Activated T-helper 1 cell treated with anti-CD3 and anti-CD28 coated beads, Interleukin-12 subunit alpha, Interleukin-12 subunit beta, Interleukin-2, Interleukin-4 antibody, amounts not matched to agents 30 ng/mL and 10 ng/mL and 1 ng/mL, durations not matched to agents 14 hours and 24 hours and 36 hours (primary cell): ENCODE measurements around the gene TBCD. TPM values are rescaled to one million over a fixed set of nuclear protein-coding genes. Genes with fewer than 3 reads are reported as not detected.

Experiments
- DNase-seq: peaks from one replicate; pipeline ENCODE4 v3.0.0; 2021; ENCODE audit warnings: low spot score
- H3K27ac Mint-ChIP-seq: one replicate; pipeline ENCODE4 v1.8.0; 2021; ENCODE audit warnings: mild to moderate bottlenecking, mixed read lengths
- H3K27me3 Mint-ChIP-seq: one replicate; pipeline ENCODE4 v1.8.0; 2022; ENCODE audit warnings: mild to moderate bottlenecking, moderate library complexity, mixed read lengths; ENCODE audit not compliant: insufficient read depth
- H3K36me3 Mint-ChIP-seq: one replicate; pipeline ENCODE4 v1.8.0; 2021; ENCODE audit warnings: low read depth, mixed read lengths
- H3K4me1 Mint-ChIP-seq: one replicate; pipeline ENCODE4 v1.8.0; 2021; ENCODE audit warnings: low read depth, mixed read lengths
- H3K4me3 Mint-ChIP-seq: one replicate; pipeline ENCODE4 v1.8.0; 2021; ENCODE audit warnings: mild to moderate bottlenecking, moderate library complexity, mixed read lengths
- H3K9me3 Mint-ChIP-seq: one replicate; pipeline ENCODE4 v1.8.0; 2021; ENCODE audit warnings: mixed read lengths
- intact Hi-C: fragments of 100-400 bp; cut with micrococcal nuclease; formaldehyde crosslinking; loops from one replicate; pipeline ENCODE4 v1.15.1; 2024
- total RNA-seq: library from RNA; stranded (reverse); gene quantifications from 2 replicates; pipeline ENCODE4 v1.2.3, GENCODE V29; 2022

TBCD gene
- total RNA-seq, 1 donor from 2014 or later: 111 TPM

DNA sequence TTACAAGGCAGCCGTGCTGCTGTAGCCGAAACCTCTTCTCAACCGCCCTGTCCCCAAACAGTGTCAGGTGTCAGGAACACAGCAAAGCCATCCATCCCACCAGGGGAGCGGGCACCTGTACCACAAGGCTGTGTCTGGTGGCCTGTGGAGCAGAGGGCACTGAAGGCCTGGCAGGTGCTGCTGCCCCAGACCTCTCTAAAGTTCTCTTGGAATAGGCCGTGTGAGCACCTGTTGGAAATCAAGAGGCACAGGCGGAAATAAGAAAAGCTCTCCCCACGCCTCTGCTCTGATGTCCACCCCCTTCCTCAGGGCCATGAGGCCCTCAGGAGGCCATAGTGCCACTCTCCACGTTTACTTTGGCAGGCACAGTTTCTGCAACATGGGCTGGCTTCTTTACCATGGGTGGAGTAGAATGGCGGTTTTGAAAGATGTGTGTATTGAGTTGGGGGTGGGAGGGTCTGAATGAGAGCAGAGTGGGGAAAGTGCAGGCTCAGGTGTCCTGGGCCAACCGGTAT is 187.8 kb downstream of the TBCD start:
- intact Hi-C loops: no loop called here
- Mint-ChIP-seq H3K4me1 (no peaks in the 10 kb centered on the region), H3K36me3 (peaks cover 47% of the 10 kb centered on the region), H3K4me3 (no peak overlapping the region), H3K27me3 (no peaks in the 10 kb centered on the region), H3K27ac (no peak overlapping the region), H3K9me3 (peaks cover 14% of the 10 kb centered on the region)
- DNase-seq: no peak

- Mint-ChIP-seq H3K27ac (no peak overlapping the region), H3K27me3 (no peaks in the 10 kb centered on the region), H3K9me3 (peaks cover 21% of the 10 kb centered on the region), H3K4me1 (no peaks in the 10 kb centered on the region), H3K36me3 (peaks cover 54% of the 10 kb centered on the region), H3K4me3 (no peak overlapping the region)
- intact Hi-C loops: no loop called here
- no peak for DNase-seq
Measured at GRCh38 chr17:82940226-82941020, 188.6 kb downstream of the TBCD start.

DNA sequence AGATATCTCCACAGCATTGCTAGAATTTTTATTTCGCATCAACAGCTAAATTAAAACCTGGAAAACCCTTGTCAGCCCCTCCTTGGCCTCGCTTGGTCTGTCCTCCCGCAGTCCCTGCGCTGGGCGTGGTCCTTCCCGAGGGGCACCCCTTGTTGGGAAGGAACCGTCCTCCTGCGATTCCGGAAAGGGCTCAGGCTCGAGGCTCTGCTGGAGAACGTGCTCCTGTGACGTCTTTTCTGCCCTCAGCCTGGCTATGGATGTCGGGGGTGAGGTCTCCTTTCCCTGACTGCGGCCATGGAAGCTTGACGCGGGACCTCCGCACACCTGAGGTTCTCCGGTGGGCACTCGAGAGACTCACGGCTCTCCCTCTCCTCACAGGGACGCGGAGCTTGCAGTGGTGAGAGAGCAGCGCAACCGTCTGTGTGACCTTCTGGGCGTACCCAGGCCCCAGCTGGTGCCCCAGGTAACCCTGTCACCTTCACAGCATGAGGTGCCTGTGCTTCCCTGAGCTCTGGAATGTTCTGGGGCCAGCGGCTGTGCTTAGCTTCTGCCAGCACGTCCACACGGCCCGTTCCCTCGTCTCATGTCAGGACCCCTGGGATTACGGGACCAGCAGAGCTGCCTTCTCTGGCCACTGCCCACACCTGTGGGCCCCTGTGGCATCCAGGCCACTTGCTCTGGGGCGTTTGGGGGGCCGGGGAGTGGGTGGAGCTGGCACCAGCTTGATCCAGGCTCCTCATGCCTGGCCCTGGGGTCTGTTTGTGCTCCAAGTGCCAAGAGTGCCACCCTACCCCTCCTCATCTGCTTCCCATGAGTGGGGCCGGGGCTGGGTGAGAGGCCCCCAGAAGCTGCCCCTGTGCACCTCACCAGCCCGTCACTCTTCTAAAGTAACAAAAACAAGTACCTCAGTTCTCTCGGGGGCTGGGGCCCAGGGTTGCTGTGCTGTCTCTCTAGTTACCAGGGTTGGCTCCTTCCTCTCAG is 189.4 kb downstream of the TBCD start:
- no peak for DNase-seq
- H3K36me3 Mint-ChIP-seq: peaks cover 60% of the 10 kb centered on the region
- no peaks in the 10 kb centered on the region for H3K4me1 Mint-ChIP-seq
- intact Hi-C loops: no loop called here
- H3K27me3 Mint-ChIP-seq: no peaks in the 10 kb centered on the region
- no peak overlapping the region for H3K27ac Mint-ChIP-seq
- no peak overlapping the region for H3K4me3 Mint-ChIP-seq
- peaks cover 30% of the 10 kb centered on the region for H3K9me3 Mint-ChIP-seq

DNA sequence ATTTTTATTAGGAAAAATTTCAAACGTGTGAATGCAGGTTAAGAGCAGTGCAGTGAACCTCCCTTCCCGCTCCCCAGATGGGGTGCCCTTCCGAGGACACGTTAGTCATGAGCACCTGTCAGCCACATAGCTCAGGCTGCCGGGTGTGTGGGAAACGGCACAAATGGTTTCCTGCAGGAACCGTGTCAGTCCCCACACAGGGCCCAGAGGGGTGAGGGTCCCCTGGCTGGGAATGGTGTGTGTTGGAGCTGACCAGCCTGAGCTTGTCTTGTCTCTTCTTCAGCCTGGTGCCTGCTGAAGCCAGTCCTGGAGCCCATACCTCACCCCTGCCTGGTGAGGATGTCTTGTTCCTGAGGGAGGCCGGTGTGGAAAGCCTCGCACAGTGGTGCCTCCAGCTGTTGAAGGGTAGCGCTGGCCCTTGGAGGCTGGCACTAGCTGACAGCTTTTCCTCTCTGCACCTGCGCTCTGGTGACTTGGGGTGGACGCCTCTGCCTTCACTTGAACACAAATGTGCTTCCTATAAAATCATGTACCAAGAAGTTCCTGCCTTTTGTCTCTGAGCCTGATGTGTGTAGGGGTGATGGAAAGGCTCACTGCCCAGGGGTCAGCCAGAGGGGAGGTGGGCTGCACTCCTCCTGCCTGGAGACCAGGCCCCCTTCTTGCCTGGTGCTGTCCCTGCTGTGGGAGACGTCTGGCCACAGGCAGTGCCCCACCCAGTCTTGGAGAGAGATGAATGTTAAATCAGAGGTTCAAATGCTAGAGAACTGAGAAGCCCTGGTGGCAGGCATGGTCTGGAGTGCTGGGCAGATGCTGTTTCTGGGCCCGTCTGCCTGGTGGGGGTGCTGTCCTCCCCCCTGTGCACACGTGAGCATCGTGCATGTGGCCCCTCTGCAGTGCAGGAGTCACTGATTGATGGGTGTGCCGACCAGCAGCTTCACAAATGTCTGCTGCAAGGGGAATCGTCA is 190.6 kb downstream of the TBCD start:
- intact Hi-C loops: no loop called here
- Mint-ChIP-seq H3K9me3 (peaks cover 34% of the 10 kb centered on the region), H3K36me3 (peaks cover 55% of the 10 kb centered on the region), H3K27me3 (no peaks in the 10 kb centered on the region), H3K4me3 (no peak overlapping the region), H3K4me1 (no peaks in the 10 kb centered on the region), H3K27ac (no peak overlapping the region)
- DNase-seq: no peak

DNA sequence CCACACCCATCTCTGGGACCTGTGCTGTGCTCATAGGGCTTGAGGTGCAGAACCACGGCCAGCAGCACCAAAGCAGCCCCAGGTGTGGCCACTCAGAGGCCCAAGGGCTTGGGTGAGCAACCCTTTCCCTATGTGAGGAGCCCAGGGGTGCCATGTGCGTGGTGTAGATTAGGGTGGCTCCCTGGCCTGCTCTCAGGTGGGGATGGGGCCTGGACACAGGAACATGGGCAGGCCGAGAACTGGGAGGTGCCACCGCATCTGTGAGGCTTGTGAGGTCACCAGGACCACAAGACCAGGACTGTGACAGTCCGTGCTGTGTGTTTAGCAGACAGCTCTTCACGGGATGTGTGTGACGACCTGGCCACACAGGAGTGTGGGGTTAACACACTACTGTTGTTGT is 191.5 kb downstream of the TBCD start:
- peaks cover 55% of the 10 kb centered on the region for H3K36me3 Mint-ChIP-seq
- H3K4me1 Mint-ChIP-seq: no peaks in the 10 kb centered on the region
- no peak for DNase-seq
- no peaks in the 10 kb centered on the region for H3K27me3 Mint-ChIP-seq
- no peak overlapping the region for H3K27ac Mint-ChIP-seq
- intact Hi-C loops: no loop called here
- H3K9me3 Mint-ChIP-seq: peaks cover 39% of the 10 kb centered on the region
- no peak overlapping the region for H3K4me3 Mint-ChIP-seq

DNA sequence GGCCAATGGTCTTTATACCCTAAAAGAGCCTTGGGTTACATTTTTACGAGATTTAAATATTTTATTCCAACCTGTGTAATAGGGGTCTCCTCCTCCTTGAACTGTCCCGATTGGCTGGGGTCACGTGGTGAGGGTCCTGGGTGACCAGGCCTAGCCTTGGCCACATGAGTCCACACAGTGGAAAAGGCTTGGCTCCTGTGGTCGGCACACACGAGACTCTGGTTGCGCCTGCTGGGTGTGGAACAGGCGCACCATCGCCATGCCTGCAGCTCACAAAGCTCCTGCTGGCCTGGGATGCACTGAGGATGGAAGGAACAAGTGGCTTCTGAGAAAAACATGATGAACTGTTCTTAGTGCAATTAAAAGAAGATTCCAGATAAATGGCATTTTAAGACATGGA is 191.9 kb downstream of the TBCD start:
- H3K27ac Mint-ChIP-seq: no peak overlapping the region
- peaks cover 52% of the 10 kb centered on the region for H3K36me3 Mint-ChIP-seq
- no peak for DNase-seq
- no peaks in the 10 kb centered on the region for H3K27me3 Mint-ChIP-seq
- peaks cover 39% of the 10 kb centered on the region for H3K9me3 Mint-ChIP-seq
- H3K4me3 Mint-ChIP-seq: no peak overlapping the region
- intact Hi-C loops: no loop called here
- no peaks in the 10 kb centered on the region for H3K4me1 Mint-ChIP-seq

- no peak for DNase-seq
- Mint-ChIP-seq H3K4me3 (no peak overlapping the region), H3K9me3 (peaks cover 39% of the 10 kb centered on the region), H3K27ac (no peak overlapping the region), H3K27me3 (no peaks in the 10 kb centered on the region), H3K36me3 (peaks cover 58% of the 10 kb centered on the region), H3K4me1 (no peaks in the 10 kb centered on the region)
- intact Hi-C loops: no loop called here
Measured at GRCh38 chr17:82944990-82945389, 193.1 kb downstream of the TBCD start.

DNA sequence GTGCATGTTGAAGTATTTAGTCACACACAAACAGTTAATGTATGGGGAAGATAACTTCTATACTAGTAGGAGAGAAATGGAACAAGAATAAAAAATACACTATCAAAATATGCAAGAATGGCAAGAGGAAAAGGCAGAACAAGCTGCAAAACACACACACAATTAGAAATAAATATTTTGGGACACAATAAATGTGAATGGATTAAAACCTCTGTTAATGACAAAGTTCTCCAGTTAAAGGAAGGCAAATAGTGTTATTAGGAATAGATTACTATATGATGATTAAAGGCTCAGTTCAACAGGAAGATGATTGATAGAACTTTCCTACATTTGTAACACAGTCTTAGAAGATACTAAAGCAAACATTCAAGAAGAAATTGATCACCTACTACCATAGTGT is 194.2 kb downstream of the TBCD start:
- Mint-ChIP-seq H3K27ac (peak overlapping the region; percentile 31), H3K27me3 (no peaks in the 10 kb centered on the region), H3K9me3 (peaks cover 39% of the 10 kb centered on the region), H3K4me3 (no peak overlapping the region), H3K4me1 (no peaks in the 10 kb centered on the region), H3K36me3 (peaks cover 61% of the 10 kb centered on the region)
- intact Hi-C loops: no loop called here
- DNase-seq: no peak

GRCh38 chr17:82947051-82947991 is 195.5 kb downstream of the TBCD start:
- DNase-seq: no peak
- intact Hi-C loops: no loop called here

DNA sequence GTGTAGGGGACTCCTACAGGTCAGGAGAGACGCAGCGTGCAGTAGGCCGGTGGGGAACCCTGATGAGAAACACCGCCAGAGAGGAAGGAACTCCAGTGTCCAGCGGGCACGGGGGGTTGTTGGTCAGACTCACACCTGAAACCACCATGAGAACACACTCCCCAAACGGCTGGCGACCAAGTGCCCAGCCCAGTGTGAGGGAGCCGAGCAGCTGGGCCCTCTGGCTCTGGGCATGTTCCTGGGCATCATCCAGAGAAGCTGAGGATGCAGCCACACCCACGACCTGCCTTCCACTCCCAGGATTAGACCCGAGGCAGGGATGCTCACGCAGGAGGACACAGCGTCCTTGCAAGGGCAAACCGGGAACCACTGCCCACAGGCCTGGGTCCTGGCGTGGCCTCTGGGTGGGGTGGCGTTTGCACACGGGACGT is 196.2 kb downstream of the TBCD start:
- DNase-seq: no peak
- no peak overlapping the region for H3K27ac Mint-ChIP-seq

More at GRCh38 chr17:82947051-82947991, 195.5 kb downstream of the TBCD start:
- Mint-ChIP-seq H3K9me3 (peaks cover 42% of the 10 kb centered on the region), H3K27ac (no peak overlapping the region), H3K4me3 (no peak overlapping the region), H3K27me3 (no peaks in the 10 kb centered on the region), H3K4me1 (no peaks in the 10 kb centered on the region), H3K36me3 (peaks cover 62% of the 10 kb centered on the region)

DNA sequence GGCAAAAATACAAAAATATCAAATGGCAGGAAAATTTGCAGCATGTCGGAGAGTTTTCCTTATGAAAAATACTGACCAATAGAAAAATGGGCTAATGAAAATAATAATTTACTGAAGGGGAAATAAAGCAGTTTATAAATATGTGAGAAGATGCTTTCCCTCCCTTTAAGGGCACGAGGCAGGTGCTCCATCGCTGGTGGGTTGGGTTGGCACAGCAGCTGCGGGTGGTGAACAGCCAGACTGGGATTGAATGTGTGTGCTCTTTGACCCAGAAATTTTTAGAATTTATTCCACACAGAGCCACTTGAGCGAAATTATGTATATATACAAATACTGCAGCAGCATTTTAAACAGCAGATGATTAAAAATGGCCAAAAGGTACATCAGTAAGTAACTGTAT is 197.1 kb downstream of the TBCD start:
- peaks cover 57% of the 10 kb centered on the region for H3K36me3 Mint-ChIP-seq
- H3K4me1 Mint-ChIP-seq: no peaks in the 10 kb centered on the region
- H3K27me3 Mint-ChIP-seq: no peaks in the 10 kb centered on the region
- intact Hi-C loops: no loop called here
- DNase-seq: no peak
- peaks cover 48% of the 10 kb centered on the region for H3K9me3 Mint-ChIP-seq
- H3K27ac Mint-ChIP-seq: no peak overlapping the region
- H3K4me3 Mint-ChIP-seq: no peak overlapping the region

More for the DNA sequence above, 196.2 kb downstream of the TBCD start:
- Mint-ChIP-seq H3K9me3 (peaks cover 47% of the 10 kb centered on the region), H3K36me3 (peaks cover 62% of the 10 kb centered on the region), H3K4me3 (no peak overlapping the region), H3K4me1 (no peaks in the 10 kb centered on the region), H3K27me3 (no peaks in the 10 kb centered on the region)
- intact Hi-C loops: no loop called here
